Stimulated activated CD4-positive, alpha-beta T cell treated with anti-CD3 and anti-CD28 coated beads, Interleukin-15, amount 100 ng/mL, for 48 hours (primary cell): ENCODE measurements around the gene PER2.
A peak's percentile ranks its signal among the peaks of the same experiment; 100 is the strongest.
"Not testable (repeated sequence)": the region's sequence is repeated elsewhere in the genome, so short reads cannot be mapped to it uniquely, and the experiment has no call there.

ENCODE experiments used
- DNase-seq, 2 donors: peaks; one replicate each; pipeline ENCODE4 v3.0.0-alpha.2; 2020; ENCODE audit warnings: low read depth in 2 of 2

Gene PER2

DNA sequence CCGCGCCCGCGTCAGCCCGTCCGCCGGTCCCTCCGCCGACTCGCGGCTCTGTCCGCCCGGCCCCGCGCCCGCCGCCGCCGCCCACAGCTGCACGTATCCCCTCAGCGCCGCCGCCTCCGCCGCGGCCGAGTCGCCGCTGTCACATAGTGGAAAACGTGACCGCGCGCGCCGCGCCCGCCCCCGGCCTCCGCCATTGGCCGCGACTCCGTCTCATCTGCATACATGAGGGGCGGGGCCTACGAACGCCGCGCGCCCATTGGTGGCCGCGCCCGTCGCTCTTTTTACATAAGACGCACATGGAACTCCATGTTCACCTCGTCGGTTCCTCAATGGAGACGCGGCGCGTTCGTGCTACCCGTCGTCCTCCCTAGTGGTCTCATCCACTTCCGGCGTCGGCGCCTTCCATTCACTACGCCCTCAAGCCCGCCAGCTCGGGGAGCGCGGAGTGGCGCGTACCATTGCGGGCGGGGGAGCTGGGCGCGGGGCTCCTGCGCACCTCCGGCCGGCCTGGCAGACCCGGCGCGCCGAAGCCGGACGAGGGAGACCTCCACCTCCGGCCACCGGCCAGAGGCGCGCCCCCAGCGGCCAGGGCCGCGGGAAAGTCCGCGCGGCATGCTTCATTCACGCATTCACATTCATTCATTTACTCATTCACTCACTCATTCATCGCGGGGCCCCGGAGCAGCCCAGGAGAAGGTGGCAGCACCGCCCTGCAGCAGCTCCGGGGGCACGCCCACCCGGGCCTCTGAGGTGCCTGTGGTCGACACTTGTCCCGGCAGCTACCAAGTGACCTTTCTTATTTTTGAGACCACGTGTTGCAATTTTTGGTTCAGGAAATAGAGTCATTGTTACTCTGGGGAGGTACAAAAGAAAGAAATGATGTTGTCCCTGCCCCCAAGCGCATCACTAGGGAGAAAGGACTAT, 502 bp upstream of the PER2 start:
- DNase-seq: peak; percentile 94 to 96

GRCh38 chr2:238286987-238287736, 1.2 kb downstream of the PER2 start:
- peak; percentile 23 to 35 for DNase-seq

GRCh38 chr2:238286551-238286950, 1.9 kb downstream of the PER2 start:
- no peak for DNase-seq

- DNase-seq: no peak
Observed at GRCh38 chr2:238286095-238286494, 2.3 kb downstream of the PER2 start.

DNA sequence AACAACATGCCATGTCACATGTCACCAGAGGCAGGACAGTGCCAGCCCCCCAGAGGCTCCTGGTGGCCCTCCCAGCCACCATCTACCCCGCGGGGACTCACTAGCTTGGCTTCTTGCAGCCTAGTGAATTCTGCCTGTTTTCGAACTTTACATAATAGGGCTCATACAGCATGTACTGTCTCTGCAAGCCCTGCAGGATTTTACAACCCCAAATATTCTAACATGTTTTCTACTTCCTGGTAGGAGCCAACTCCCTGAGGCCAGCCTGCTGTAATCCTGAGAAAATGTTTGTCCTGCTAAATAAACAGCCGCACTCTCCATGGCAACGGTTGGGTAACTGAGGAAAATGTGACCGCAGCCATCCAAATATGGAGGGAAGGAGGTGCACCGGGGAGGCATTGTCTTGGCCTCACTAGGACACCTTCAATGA, 2.7 kb downstream of the PER2 start:
- no peak for DNase-seq

DNA sequence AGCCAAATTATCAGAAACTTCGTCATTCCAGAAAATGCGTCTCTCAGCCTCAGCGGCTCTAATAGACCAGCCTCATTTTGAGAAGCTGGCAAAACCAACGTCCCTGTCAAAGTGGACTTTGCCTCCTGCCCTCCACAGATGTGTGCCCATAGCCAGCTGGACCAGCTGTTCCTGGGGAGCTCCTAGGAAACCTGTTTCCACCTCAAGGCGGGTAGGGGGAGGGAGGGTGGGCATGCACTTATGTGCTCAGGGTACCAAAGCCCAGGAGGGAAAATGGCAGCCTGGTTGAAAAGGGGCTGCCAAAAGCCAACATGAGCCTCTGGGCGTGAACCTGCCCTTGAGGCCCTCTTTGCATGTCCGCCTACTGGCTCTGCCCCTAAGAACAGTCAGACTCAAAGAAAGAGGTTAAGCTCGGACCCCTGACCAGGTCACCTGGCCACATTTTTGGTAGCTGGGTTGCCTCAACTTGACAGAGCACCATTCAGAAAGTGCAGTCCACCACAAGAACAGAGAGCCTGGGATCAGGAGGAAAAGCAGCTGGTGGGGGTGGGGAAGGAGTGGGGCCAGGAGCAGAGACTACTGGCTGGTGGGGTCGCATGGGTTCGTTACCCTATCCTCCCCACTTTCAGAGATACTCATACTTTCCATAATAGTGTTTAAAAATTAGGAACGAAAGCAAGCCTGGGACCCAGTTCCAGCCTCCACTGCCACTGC, 3.5 kb downstream of the PER2 start:
- DNase-seq: no peak

DNA sequence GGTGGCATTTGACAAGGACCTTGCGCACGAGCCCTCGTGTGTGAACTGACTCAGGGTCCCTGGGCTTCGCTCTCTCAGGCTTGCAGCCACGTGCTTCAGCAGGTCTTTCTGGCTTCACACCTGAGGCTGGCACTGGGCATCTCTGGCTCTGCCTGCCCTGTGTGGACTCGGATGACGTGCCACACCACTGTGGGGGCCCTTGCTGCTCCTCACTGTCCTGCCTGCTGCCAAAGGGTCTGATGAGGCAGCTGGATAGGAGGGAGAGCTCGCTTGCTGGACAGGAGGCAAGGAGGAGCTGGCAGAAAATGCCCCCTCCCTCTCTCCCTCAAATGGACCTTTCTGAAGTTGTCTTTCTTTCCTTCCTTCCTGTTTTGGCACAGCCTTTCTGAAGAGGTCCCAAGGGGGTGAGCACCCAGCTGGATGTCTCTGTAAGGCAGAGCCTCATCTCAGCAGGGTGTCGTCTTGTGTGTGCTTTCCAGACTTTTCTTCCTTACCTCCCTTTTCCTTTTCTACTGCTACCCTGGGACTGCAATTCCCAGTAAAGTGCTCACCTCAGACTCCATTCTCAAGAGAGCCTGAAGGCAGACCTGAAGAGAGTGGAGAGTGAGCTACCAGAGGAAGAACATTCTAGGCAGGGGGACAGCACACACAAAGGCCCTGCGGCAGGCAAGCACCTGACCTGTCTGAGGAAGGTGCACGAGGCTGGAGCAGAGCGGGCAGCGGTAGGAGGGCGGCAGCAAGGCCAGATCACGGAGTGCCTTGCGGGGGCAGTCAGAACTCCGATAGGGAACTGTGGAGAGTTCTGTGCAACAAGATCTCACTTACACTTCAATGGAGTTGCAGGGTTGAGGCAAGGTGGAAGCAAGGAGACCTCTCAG, 5.3 kb downstream of the PER2 start:
- DNase-seq: no peak

GRCh38 chr2:238281826-238282480, 6.5 kb downstream of the PER2 start:
- no peak for DNase-seq

DNA sequence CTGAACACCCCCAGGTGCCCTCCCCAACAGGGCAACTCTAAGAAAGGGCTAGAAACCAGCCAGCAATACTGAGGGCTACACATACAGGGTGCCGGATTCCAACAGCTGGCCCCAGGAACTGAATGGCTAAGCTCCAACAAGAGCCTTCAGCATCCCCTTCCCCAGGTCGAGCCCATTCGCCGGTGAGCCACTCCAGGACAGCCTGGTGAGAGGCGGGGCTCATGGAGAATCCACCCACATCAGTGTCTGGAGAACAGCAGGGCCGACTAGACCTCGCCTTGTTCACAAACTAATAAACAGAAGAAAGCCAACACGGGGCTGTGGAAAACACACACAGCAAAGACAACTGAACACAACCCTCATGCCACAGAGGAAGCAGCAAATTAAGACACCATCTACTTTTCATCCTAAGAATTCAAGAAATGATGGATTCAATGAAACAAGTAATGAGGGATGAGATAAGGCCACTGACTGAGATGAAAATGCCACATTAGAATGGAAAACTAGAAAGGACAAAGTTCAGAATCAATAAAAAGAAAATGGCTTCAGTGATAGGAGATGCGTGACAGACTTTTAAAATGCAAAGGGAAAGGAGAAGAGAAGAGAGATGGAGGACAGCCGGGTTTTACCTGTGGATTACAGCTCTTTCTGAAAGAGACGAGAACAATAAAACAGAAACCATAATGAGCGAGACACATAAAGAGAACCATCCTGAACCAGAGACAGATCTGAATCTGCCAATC, 8.2 kb downstream of the PER2 start:
- DNase-seq: no peak

DNA sequence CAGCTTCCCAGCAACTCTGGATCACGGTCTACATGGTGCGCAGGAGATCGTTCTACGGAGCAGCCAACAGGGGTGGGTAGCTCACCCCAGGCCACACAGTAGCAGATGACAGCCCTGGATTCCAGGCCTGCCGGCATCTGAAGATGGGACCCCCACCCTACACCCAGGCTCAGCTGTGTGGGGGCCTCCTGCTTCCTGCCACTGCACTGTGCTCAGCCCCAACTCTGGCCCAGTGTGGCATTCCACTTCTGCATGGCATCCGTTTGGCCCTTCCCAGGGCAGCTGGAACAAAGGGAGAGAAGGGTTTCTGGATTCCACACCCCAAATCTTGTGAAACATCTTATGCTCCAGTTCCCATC, 9.1 kb downstream of the PER2 start:
- no peak for DNase-seq

- no peak for DNase-seq
Observed at GRCh38 chr2:238278626-238279323, 9.6 kb downstream of the PER2 start.

DNA sequence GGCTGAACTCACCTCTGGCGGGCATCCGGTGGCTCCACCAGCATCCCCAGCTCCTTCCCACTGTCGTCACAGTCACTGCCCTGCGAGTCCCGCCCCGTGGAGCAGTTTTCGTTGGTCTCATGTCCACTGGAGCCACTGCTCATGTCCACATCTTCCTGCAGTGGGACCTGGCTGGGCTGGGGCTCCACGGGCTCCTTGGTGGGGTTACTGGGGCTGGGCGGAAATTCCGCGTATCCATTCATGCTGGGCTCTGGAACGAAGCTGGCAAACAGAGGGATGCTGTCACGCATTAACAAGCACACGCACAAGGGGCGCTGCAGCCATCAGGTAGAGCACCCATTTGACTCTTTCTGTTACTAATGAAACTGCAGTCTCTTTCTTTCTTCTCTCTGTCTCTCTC, 10.7 kb downstream of the PER2 start:
- DNase-seq: no peak

DNA sequence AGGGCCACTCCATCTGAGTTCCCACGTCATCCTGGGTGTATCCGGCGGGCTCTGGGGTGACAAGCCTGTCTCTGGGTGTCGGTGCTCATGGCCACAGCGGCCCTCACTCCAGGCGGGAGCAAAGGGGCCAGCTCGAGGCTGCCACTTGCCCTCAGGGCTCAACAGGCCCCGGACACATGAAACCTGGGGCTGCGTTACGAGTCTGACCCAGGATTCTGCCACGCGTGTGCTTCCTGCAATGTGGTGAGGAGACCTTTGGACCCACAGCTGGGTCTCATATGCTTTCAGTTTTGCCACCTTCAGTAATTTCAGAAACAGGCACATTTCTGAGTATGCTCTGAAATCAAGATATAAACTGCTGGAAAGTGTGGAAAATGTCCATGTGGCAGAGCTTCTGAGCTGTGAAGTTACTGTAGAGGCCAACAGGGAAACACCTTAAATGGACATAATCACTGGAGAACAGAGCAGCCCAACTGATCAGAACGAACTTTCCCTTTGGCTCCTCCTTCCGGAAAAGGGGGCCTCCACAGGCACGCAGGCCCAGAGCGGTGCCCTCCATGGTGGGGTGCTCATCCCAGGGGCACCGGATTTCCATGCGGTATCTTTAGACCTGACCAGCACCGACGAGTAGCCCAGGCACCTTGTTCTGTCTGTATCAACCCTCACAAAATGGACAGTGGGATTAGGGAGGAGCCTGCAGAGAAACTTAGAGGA, 14.1 kb downstream of the PER2 start:
- no peak for DNase-seq

DNA sequence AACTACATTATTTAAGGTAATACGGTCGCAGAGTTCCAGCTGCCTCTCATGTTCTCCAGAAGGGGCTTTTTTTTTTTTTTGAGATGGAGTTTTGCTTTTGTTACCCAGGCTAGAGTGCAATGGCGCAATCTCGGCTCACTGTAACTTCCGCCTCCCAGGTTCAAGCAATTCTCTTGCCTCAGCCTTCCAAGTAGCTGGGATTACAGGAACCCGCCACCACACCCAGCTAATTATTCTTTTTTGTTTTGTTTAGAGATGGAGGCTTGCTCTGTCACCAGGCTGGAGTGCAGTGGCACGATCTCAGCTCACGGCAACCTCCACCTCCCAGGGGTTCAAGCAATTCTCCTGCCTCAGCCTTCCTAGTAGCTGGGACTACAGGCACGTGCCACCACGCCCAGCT, 15.0 kb downstream of the PER2 start:
- DNase-seq: not testable (repeated sequence)

- no peak for DNase-seq
Observed at GRCh38 chr2:238272156-238272555, 16.3 kb downstream of the PER2 start.

DNA sequence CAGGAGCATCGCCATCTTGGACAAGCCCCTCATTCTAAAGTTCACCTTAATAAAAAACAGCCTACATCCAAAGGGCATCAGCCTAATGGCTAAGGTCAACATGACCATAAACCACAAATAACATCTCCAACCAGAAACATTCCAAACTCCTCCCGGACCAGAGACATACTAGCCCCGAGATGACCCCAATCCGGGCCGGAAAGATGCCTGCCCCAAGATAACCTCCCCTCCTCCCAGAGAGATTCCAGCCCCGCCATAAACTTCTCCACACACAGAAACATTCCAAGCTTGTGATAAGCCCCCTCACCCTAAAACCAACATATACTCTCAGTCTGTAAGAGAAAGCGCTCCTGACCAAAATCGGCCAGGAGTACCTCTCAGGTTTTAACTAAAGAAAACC, 16.7 kb downstream of the PER2 start:
- not testable (repeated sequence) for DNase-seq

- DNase-seq: no peak
Observed at GRCh38 chr2:238271061-238271554, 17.3 kb downstream of the PER2 start.

DNA sequence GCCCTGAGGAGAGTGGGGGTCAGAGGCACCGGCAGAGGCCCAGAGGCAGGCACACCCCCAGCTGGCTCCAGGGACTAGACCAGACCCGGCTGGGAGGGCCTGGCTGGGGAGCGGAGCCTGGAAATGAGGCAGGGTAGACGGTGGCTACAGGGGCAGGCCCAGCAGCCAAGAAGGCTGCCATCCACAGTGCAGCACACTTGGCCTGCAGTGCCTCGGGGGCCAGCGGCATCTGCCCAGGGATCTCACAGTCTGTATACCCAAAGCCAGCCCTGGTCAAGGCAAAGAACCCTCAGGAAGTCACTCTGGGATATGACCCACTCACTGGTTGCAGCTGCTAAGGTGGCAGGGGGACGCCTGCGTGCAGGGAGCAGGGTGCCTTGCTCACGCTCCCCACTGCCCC, 17.8 kb downstream of the PER2 start:
- DNase-seq: no peak

DNA sequence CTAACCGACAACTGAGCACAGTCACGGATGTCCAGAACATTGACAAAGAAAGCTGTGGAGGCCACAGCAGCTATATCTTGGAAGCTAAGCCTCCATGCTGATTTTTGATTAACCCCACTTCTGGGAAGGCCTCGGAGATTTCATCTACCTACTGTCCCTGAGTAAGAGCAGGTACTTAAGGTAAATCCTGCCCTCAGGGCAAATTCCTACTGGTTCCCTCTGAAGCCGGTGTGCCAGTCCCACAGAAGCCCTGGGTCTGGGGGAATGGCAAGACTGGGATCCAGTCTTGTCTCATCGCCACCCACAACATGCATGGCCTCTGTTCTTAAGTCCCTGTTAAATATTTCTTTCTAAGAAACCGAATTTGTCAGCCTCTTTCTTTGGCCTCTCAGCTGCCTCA, 18.7 kb downstream of the PER2 start:
- no peak for DNase-seq
